Stimulated activated CD4-positive, alpha-beta T cell treated with anti-CD3 and anti-CD28 coated beads, Interleukin-2, amount 100 ng/mL, for 24 hours (primary cell): ENCODE results near the gene ADAMTS16.

Source experiments
- DNase-seq, 2 donors: peaks; one replicate each; pipeline ENCODE4 v3.0.0-alpha.2; 2020

The ADAMTS16 gene

DNA sequence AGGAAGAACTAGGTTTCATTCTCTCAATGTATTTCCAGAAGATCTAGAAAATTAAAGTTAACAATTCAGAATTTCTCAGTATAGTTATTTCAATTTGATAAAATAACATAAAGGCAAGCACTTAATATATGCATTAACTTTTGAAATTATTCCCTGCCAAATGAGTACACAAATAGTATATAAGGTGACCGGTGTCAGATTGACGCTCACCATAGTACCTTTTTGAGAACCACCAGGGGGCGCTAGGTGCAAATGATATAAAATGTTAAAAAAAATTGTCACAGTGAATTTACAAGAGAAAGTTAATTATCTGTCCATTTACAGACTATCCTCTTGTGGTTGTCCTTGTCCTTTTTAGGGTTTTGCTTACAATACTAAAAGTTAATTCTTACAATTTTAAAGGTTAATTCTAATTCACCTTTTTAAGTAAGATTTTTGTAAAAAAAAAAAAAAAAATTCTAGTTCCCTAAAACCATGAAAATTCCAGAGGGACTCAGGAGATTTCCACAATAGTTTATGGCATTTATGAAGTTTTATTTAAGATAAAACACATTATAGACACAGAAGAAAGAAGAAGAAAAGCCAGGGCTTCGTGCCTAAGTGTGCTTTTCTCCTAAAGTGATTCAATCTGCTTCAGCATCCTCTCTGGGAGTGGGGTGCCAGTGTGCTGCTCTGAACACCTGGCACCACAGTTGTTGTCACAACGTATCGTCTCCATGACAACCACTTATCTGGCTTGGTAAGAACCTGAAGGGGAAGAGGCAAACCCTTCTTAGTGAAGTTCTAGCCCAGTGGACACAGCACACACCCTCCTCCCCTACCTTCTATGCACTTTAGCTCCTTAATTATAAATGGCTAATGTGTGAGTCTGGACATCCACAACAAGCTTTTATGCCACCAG is 1.7 kb downstream of the ADAMTS16 start:
- peak; percentile 52 to 60 for DNase-seq

DNA sequence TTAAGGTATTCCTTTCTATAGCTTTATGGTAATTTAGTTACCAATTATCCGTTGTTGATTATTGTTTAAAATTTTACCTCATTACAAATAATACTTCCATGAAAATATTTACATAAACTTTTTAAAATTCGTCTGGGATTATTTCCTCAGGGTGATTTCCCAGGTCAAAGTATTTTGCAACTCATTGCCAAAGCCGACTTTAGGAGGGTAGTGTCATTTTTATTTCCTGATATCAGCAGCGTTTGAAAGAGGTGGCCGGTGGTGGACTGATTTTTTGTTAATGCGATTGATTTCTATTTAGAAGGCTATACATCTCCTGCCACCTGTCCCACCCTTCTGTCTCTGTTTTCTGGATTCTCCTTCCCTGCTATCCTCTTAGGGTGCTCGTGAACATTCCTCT is 4.3 kb downstream of the ADAMTS16 start:
- no peak for DNase-seq

DNA sequence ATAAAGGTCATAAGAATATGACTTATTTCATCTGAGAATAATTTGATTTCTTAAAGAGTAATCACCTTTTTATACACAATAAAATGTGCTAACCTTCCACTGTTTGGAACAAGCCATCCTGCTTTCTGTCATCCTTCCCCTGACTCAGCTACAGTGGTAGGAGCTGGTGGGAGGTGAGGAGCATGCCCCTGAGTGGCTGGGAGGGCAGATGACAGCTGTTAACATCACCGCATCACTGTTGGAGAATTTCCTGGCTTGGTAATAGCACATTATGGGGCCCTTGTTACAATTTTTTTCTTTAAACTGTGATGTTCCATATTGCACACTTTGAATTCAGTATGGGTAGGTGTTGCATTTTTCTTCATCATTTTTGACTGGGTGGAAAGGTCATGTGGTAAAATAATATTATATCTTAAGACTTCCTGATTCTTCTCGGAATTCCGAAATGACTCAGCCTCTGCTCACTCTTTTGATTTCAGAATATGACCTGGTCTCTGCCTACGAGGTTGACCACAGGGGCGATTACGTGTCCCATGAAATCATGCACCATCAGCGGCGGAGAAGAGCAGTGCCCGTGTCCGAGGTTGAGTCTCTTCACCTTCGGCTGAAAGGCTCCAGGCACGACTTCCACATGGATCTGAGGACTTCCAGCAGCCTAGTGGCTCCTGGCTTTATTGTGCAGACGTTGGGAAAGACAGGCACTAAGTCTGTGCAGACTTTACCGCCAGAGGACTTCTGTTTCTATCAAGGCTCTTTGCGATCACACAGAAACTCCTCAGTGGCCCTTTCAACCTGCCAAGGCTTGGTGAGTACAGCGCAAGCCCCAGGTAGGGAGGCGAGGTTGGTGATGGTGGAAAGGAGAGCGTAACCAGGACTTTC is 5.8 kb downstream of the ADAMTS16 start:
- DNase-seq = no peak

DNA sequence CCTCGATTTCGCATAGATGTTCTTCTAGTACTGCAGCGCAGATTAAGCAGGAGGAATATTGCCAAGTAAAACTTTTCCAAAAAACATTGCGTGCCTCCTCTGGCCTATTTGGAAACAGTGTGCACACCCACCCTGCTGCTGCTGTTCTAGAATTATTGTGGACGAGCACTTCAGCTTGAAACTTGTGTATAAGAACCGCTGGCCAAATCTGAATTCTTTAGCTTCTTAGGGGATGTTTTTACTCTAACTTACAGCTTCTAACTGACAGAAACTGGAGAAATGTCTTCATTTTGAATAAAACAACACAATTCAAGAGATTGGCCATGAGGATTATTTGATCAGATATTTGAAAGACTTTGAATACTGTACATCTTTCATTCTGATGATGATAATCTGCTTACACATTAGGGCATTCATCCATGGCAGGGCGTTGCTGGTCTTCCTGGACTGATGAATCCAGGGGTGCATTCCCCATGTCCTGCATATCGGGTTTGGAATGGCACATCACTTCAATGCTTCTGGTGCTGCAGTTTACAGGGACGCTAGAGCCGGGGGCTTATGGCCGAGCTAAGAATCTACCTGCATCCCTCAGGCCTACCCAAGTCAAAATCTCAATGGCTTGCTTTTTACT is 6.5 kb downstream of the ADAMTS16 start:
- no peak for DNase-seq

DNA sequence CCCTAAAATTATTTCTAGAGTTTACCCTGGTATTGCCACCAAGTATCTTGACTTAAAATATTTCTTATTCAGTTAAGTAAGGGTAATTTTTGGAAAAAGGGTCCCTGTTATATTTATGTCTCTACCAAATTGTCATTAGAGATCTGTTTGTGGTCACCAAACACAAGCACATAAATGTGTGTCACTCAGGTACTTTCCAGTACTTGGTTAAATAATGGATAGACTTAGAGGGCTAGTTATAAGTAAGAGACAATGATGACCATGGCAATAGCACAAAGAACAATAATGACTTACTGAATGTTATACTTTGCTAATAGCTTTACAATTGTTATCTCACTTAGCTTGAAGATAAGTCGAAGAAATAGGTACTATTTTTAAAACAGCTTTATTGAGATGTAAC is 9.0 kb downstream of the ADAMTS16 start:
- DNase-seq = no peak

DNA sequence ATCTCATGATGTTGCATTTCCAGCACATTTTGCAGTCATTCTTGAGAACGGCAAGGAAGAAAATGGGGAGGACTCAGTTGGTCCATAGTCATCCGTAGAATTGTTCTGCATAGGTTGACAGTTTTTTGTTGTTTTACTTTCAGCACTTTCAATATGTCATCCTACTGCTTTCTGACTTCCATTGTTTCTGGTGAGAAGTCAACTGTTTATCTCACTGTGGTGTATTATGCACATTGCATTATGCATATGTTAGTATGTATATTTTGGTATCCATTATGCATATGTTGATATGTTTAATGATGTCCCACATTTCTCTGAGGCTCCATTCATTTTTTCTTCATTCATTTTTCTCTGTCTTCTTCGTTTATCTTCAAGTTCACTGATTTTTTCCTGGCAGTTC is 10.5 kb downstream of the ADAMTS16 start:
- DNase-seq = no peak

DNA sequence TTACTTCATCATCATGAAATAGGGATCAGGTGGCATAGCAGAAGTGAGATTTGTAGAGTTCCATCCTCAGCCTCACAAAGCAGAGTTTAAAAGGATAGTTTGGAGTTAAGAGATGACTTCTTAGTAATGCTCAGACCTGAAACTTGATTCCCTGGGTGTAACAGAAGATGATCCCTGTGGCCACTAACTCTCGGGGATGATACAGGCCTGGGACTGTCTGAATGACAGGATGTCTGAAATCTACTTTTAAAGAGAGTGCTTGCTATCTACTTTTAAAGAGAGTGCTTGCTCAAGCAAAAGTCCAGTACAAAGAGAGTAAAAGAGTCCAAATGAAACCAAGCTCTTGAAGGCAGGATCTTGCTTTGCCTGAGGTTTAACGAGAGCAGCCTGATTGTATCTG is 14.6 kb downstream of the ADAMTS16 start:
- DNase-seq = no peak

DNA sequence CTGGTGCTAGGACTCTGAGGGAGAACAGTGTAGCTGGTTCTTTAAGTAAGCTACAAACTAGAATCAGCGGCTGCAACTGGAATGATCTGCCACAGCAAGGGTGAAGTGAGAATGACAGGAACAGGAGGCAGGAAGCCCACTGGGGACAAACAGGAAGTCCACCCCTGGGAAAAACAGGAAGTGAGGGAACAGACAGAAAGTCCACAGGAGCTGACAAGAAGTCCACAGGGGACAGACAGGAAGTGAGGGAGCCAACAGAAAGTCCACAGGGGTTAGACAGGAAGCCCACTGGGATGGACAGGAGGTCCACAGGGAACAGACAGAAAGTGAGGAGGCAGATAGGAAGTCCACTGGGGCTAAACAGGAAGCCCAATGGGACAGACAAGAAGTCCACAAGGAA is 15.5 kb downstream of the ADAMTS16 start:
- DNase-seq = no peak

DNA sequence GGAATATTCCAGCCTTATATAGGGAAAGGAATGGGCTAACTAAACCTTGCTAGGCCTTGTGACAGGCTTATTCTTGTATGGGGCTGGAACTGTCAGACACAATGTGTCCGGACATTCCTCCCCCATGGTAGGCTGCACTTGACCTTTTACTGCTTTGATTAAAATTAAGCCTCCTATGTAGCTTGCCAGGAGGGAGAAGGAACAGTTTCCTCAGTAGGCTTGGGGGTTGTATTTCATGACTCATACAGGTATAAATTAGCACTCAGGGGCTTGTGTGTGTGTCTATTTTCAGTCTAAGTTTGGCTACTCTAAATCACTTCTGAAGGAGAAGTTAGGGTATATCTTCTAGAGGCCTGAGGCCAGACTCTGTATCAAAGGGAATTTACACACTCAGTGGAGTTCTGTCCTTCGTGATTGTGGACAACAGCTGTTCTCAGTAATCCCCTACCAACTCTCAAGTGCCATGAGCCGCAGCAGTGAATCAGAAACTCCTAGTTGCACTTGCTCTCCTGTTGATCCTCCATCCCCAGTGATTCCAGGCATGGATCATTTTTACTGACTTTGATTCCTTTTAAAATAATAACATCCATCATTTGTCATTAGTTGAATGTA is 16.4 kb downstream of the ADAMTS16 start:
- DNase-seq = no peak

DNA sequence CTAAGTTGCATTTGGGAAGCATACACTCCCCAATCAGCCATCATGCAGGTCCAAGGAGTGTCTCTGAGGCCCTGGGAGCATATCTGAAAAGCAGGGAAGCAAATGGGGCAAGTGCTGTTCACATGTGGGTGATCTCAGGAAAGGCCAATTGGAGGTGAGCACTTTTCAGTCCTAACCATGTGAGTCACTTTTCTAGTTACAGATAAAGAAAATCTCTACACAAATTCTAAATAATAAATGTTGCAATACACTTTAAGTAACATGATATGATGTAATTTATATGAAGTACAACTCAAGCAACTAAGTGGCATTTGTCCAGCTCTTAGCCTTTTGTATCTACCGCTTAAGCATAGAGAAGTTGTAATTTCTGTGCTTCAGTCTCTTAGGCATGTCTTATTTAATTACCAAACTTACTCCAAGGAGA is 18.4 kb downstream of the ADAMTS16 start:
- no peak for DNase-seq

DNA sequence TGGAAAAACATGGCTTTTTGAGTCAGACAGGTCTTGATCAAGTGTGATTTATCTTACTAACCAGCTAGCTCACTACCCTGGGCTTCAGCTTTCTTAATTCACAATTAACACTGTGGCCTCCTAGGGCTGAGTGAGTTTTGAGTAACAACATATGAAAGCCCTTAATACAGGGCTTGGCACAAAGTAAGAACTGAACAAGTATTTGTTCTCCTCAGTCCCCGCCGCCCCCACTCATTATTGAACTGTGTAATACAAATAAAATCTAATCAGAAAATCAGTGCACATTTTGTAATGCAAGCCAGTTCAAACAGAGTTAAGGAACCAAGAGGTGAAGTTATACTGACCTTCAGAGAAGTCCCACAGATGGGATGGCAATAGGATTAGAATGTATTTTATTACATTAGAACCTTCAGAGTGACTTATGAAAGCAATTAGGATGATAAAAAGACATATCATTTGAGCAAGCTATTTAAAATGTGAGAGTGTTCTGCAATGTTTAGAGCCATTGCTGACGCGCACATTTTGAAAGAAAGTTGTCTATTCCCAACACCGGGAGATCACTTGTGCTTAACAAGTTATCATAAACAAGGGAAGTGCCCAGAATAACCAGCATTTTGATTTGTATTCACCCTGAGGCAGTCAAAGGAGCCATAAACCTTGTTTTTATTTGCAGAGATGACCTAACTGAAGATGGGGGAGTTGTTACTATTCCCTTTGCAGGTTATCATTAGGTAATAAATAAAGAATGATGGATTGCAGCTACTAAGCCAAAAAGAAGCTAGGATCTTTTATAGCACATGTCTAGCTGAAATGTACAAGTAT is 19.4 kb downstream of the ADAMTS16 start:
- DNase-seq = no peak

DNA sequence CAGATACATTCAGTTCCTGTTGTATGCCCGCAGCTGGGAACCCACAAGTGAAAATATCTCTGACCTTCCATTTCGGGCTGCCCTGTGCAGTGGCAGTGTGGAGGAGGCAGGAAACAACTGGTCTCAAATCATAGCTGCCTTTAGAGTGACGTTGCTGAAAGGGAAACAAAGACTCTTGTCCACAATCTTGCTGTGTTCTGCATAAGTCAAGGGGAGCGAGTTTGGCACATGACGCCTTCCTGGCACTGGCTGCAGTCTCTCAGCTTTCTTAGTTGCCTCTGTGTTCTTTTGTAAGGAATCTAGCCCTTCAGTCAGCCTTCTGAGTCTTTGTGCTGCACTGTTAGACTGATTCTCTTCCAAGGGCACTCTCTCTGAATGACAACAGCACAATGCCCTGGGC is 24.0 kb downstream of the ADAMTS16 start:
- DNase-seq = no peak

DNA sequence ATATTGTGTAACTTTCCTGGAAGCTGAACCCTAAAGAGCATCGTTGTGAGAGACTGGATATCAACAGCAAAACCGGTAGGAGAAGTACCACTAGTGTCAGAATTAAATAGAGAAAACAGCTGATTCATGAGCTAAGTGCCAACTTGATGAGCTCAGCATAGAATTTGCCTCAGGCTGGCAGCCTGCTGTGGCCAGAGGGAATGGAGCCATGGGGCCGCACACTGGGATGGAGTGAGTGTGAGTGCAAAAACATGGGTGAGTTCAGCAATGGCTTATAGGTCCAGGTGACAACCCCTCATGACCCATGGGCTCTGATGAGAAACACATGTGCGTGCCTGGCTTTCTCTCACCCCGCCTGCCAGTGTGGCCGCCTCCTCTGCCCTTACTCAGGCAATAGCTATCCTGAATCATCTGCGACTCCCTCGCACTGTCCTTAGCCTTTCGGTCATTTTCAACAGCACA is 25.4 kb downstream of the ADAMTS16 start:
- no peak for DNase-seq

DNA sequence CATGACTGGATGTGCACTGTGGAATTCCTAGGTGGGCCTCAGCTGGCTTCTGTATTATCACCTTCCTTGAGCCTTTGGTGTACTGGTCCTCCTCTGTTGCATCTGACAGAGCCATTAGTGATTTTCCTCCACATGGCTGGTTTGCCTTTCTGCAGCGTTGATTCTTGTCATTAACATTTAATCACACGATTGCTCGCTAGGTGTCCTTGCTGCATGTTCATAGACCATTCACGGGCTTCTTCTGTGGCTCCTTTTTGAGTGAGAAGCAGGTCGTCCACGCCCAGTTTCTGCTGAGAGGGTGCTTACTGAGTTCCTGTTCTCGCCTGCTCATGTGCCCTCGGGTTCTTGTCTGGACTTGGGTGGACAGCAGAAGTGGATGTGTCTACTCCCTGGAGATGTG is 29.3 kb downstream of the ADAMTS16 start:
- DNase-seq = no peak

DNA sequence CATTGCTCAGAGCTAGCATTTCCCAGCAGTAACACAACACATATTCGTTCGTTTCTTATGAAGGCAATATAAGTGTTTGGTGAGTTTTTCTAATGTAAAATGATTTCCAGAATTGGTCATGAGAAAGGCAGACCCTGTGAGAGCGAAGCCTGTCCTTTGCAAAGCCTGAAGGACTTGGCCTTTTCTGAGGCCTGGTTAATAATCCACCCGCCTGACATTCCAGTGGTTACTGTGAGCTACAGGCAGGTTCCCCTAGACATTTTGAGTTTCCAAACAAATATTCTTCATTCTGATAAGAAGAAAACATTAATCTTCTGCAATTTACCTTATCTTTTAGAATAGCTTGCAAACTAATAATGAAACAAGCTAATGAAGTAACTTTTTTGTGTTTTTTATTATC is 38.0 kb downstream of the ADAMTS16 start:
- no peak for DNase-seq

DNA sequence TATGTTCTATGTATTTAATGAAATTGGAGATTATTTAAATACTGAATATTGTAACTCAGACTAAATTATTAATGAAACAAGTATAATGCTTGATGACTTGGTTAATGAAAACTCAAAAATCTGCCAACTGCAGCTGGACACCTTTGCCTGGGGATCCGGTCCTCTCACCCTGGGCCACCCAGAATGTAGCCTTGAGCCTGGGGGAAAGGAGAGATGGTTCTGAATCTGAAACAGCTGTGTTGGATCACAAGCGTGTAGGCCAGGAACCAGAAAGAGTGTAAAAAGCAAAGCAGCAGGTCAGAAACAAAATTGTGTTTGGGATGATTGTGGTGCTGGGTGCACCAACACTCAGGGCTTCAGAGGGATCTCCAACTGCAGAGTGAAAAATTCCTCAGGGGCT is 38.5 kb downstream of the ADAMTS16 start:
- DNase-seq = no peak

DNA sequence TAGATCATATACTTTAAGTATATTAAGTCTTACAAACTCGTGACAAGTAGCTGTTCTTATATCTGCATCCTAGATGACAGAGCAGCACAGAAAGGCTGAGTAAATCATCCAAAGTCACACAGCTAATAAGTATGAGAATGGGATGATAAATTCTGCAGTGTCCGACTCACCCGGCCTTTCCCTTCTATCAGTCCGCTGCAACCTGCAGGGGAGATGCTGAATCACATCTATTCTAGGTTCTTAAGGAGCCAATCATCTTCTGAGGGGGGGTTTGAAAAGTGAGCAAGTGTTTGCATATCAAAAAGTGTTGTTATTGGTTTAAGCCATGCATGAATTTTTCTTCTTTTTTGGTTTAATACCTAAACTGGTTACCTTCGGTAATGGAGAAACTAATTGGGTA is 38.9 kb downstream of the ADAMTS16 start:
- no peak for DNase-seq

DNA sequence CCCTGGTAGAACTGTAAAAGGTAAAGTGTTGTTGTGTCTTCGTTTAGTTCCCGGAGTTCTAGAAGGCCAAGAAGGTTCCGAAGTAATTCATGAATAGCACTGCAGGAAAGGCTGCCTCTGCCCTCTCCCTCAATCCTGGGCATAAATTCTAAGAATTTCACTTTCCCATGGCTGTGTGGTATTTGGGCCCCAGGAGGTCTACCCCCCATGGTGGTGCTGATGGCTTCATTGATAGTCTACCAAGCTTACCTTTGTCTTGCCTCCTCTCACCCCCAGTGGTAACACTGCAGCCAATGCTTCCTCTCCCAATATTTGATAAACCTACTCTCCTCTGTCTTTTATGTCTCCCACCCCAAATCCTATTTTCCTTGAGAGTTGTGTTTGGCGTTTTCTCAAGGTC is 39.5 kb downstream of the ADAMTS16 start:
- DNase-seq = no peak

DNA sequence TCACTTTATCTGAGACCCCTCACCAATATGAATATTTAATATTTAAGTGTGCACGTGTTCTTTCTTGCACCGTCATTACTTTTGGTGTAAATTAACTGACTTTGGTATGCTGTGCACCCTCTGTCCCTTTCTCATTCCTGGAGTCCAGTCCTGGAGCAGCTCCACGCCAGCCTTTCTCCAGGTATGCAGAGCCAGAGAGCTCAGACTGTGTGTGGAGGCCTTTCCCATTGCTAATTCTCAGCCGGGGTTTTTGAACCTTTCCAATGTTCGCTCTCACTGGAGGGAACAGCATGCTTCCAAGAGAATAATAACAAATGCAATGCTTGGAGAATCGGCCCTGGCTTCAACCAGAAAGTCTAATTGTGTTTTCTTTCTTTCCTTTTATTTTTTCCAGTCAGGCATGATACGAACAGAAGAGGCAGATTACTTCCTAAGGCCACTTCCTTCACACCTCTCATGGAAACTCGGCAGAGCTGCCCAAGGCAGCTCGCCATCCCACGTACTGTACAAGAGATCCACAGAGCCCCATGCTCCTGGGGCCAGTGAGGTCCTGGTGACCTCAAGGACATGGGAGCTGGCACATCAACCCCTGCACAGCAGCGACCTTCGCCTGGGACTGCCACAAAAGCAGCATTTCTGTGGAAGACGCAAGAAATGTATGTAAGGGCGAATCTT is 41.7 kb downstream of the ADAMTS16 start:
- DNase-seq = no peak

DNA sequence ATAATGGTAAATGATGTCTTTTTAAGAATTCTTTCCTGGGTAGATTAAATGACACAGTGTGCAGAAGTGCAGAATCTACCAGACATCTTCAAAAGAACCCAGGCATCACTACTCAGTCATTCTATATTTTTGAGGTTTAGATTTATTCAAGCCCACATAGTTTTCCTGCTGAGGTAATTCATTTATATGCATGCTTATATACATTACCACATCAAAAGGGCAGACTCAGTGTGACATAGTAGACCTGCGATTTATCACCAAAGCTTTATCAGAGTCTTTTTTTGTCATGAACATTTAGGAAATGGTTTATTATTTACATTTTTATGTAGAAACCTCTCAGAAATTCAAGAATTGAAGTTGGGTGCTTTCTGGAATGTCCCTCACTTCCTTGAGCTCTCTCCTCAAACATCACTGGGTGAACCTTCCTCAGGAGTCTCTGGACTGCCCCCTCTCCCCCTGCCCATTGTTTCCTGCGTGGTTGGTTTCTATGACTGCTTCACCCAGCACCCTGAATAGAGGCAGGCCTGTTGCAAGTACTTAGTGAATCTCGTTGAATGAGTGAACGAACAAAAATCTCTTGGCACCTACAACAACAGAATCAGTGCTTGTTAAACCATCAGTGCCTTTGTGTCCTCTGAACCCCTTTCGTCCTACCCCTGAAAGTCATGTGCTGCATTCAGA is 42.5 kb downstream of the ADAMTS16 start:
- no peak for DNase-seq

DNA sequence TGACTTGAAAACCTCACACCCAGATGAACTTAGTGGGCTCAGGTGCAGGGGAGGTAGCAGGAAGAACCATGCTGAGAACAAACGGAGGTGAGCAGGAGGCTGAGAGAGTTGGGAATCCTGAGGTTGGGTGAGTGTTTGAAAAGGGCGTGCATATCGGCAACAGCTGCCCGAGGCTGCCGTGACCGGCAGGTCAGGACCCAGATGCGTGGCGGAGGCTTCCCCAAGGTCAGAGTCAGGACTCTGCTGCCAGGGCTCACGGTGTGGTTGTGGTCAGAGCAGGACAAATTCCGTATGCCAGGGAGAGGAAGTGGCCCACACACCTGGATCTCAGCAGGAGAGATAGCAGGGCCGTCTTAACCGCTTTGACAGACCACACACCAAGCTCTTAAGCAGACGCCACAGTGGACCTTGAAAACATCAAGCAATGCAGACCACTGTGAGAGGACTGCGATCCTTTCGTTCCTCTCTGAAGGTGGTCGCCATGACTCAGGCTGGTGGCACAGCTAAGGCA is 43.1 kb downstream of the ADAMTS16 start:
- no peak for DNase-seq
